NCI-H460 (cell line): ENCODE data around the gene KRTAP12-4. TPM values are rescaled to one million over a fixed set of nuclear protein-coding genes. Genes with fewer than 3 reads are reported as not detected.
"Not testable (repeated sequence)": the region's sequence is repeated elsewhere in the genome, so short reads cannot be mapped to it uniquely, and the experiment has no call there.

Experiments used
- DNase-seq: peaks from one replicate; pipeline ENCODE4 v3.0.0-alpha.2; 2016; ENCODE audit warnings: low read depth; ENCODE audit errors: extremely low read depth
- total RNA-seq: library from RNA; depleted of rRNA; stranded (reverse); fragments of >200 nt; shearing (Covaris generic); gene quantifications from 2 replicates; pipeline ENCODE4 v1.2.3, GENCODE V29; 2014

The KRTAP12-4 gene
- total RNA-seq, 1 experiment from 2014 or later: not detected

GRCh38 chr21:44689740-44690139 is 35.3 kb upstream of the KRTAP12-4 start:
- not testable (repeated sequence) for DNase-seq

- no peak for DNase-seq
Observed at GRCh38 chr21:44687671-44688070, 33.2 kb upstream of the KRTAP12-4 start.

GRCh38 chr21:44686843-44687561 is 32.5 kb upstream of the KRTAP12-4 start:
- no peak for DNase-seq

GRCh38 chr21:44686000-44686781 is 31.7 kb upstream of the KRTAP12-4 start:
- no peak for DNase-seq

- not testable (repeated sequence) for DNase-seq
Observed at GRCh38 chr21:44685050-44685449, 30.6 kb upstream of the KRTAP12-4 start.

- no peak for DNase-seq
Observed at GRCh38 chr21:44684483-44684882, 30.0 kb upstream of the KRTAP12-4 start.

GRCh38 chr21:44684077-44684476 is 29.6 kb upstream of the KRTAP12-4 start:
- no peak for DNase-seq

- no peak for DNase-seq
Observed at GRCh38 chr21:44682580-44683151, 28.2 kb upstream of the KRTAP12-4 start.

GRCh38 chr21:44681861-44682579 is 27.6 kb upstream of the KRTAP12-4 start, which contains the start of gene KRTAP12-1:
Gene KRTAP12-1, minus strand, starts transcription at chr21:44682163. Its CDS starts 40 bp downstream, at chr21:44682123.
- DNase-seq: no peak

- no peak for DNase-seq
Observed at GRCh38 chr21:44681152-44681551, 26.7 kb upstream of the KRTAP12-4 start.

- DNase-seq: no peak
Observed at GRCh38 chr21:44677881-44678280, 23.4 kb upstream of the KRTAP12-4 start.

GRCh38 chr21:44671911-44672310 is 17.5 kb upstream of the KRTAP12-4 start:
- DNase-seq: no peak

GRCh38 chr21:44670642-44671432 is 16.4 kb upstream of the KRTAP12-4 start:
- DNase-seq: no peak

- no peak for DNase-seq
Observed at GRCh38 chr21:44667612-44668011, 13.2 kb upstream of the KRTAP12-4 start.

GRCh38 chr21:44666401-44667320 is 12.2 kb upstream of the KRTAP12-4 start, which contains the start of gene KRTAP12-2:
Gene KRTAP12-2, minus strand, starts transcription at chr21:44666927. Its CDS starts 41 bp downstream, at chr21:44666886.
- no peak for DNase-seq

- DNase-seq: no peak
Observed at GRCh38 chr21:44664691-44665090, 10.2 kb upstream of the KRTAP12-4 start.

GRCh38 chr21:44661567-44661966 is 7.1 kb upstream of the KRTAP12-4 start:
- not testable (repeated sequence) for DNase-seq

- DNase-seq: no peak
Observed at GRCh38 chr21:44658913-44659595, 4.6 kb upstream of the KRTAP12-4 start.
